GM12875 (cell line): ENCODE results near the gene TMEM120B.
A peak's percentile ranks its signal among the peaks of the same experiment; 100 is the strongest.
"Not testable (repeated sequence)": the region's sequence is repeated elsewhere in the genome, so short reads cannot be mapped to it uniquely, and the experiment has no call there.

Experiments
- H3K4me3 ChIP-seq: one replicate; pipeline ENCODE4 v1.5.1; 2011; ENCODE audit warnings: low read depth, low read length, control low read depth
- TF ChIP-seq, protein P1 (sequence below): IDR thresholded peaks from 2 replicates; pipeline ENCODE4 v1.5.1; 2011; ENCODE audit warnings: low read depth, mild to moderate bottlenecking, control low read depth, inconsistent platforms, low read length, moderate library complexity, borderline replicate concordance; ENCODE audit not compliant: insufficient read depth

Gene TMEM120B

DNA sequence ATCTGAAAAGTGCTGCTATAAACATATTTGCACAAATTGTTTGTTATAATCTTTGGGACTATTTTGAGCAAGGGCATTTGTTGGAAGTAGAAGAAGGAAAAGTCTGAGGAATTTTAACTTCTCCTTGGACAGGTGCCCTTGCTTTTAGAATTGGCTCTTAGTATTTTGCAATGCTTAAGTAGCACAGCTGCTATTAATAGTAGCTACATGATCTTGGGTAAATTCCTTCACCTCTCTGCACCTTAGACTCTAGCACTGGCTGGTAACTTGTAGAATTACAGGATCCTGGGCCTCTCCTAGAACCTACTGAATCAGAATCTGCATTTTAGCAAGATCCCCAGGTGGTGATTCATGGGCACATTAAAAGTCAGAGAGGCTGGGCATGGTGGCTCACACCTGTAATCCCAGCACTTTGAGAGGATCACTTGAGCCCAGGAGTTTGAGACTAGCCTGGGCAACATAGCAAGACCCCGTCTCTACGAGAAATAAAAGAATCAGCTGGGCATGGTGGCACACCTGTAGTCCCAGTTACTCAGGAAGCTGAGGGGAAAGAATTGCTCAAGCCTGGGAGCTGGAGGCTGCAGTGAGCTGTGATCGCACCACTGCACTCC, 10.8 kb upstream of the TMEM120B start:
- TF ChIP-seq, protein P1, sequence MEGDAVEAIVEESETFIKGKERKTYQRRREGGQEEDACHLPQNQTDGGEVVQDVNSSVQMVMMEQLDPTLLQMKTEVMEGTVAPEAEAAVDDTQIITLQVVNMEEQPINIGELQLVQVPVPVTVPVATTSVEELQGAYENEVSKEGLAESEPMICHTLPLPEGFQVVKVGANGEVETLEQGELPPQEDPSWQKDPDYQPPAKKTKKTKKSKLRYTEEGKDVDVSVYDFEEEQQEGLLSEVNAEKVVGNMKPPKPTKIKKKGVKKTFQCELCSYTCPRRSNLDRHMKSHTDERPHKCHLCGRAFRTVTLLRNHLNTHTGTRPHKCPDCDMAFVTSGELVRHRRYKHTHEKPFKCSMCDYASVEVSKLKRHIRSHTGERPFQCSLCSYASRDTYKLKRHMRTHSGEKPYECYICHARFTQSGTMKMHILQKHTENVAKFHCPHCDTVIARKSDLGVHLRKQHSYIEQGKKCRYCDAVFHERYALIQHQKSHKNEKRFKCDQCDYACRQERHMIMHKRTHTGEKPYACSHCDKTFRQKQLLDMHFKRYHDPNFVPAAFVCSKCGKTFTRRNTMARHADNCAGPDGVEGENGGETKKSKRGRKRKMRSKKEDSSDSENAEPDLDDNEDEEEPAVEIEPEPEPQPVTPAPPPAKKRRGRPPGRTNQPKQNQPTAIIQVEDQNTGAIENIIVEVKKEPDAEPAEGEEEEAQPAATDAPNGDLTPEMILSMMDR, result no peak

DNA sequence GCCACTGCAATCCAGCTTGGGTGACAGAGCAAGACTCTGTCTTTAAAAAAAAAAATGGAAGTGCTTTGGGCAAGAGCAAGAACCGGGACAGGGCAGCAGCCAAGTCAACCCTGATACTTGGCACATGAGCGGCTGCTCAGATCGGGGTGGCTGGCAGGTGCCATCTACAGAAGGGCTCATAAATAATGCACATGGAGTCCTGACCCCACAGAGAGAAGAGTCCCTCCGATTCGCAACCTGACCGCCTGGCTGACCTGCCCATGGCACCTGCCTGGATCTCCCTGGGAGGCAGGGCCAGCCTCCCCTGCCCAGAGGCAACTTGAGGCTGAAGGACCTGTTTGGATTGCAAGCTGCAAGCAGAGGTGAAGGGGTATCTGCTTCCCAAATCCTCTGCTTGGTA, 9.6 kb upstream of the TMEM120B start:
- no peak overlapping the region for H3K4me3 ChIP-seq
- TF ChIP-seq, protein P1, result no peak

More for the DNA sequence above, 10.8 kb upstream of the TMEM120B start:
- no peak overlapping the region for H3K4me3 ChIP-seq

DNA sequence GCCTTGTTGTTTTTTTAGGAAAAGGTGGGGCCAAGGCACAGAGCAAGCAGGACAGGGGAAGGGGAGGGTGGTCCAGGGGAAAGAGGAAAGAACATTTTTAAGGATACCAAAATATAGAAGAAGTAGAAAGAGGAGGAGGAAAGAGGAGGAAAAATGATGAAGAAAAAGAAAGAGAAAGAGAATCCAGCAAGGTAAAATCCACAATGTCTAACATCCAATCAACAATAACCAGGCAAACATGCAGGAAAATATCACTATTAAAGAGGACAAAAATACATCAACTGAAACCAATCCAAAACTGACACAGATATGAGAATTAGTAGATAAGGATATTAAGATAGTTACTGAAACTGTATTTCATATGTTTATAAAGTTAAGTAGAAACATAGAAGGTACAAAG, 7.0 kb upstream of the TMEM120B start:
- TF ChIP-seq, protein P1, result no peak

DNA sequence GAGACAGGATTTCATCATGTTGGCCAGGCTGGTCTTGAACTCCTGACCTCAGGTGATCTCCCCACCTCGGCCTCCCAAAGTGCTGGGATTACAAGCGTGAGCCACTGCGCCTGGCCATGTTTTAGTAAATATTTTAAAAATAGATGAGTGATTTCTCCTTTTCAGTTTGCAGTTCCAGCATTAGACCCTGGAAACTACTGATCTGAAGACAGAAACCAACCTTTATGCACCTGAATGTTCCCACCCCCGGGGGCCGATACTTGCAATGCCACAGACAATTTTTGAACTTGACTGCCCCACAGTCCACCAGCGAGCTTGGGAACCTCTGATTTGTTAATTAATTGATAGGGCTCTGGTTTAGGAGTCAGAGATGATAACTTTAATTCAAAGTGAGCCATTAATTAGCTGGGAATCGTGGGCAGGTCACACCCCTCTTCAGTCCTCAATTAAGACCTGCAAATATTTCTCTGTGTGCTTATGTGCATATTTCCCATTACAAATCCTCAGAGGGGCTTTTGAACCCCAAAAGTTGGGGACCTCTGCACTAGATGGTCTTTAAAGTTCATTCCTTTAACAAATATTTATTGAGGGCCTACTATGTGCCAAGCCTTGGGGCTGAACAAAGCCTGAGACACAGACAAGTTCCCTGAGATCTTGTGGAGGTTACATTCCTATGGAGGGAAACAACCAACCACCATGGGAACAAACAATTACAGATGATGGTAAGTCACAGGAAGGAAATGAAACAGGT, 4.1 kb upstream of the TMEM120B start:
- TF ChIP-seq, protein P1, result no peak
- H3K4me3 ChIP-seq, result no peak overlapping the region

More for the DNA sequence above, 7.0 kb upstream of the TMEM120B start:
- no peak overlapping the region for H3K4me3 ChIP-seq

DNA sequence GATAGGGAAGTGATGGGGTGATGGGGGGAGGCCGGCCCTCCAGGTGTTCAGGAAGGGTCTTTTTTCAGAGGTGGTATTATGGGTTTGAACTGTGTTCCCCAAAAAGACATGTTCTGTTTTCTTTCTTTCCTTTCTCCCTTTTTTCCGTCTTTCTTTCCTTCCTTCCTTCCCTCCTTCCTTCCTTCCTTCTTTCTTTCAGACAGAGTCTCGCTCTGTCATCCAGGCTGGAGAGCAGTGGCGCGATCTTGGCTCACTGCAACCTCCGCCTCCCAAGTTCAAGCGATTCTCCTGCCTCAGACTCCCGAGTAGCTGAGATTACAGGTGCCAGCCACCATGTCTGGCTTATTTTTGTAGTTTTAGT, 3.5 kb upstream of the TMEM120B start:
- not testable (repeated sequence) for H3K4me3 ChIP-seq

DNA sequence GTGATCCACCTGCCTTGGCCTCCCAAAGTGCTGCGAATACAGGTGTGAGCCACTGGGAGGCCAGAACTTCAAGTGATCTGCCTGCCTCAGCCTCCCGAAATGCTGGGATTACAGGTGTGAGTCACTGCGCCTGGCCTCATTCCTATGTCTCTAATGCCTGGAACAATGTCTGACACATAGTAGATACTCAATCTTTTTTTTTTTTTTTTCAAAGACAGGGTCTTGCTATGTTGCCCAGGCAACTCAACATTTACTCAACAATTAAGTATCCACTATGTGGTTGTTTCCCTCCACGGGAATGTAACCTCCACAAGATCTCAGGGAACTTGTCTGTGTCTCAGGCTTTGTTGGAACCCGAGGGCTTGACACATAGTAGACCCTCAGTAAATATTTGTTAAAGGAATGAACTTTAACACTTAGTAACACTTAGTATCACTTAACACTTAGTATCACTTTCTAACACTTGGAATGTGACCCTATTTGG, 3.0 kb upstream of the TMEM120B start:
- TF ChIP-seq, protein P1, result no peak
- no peak overlapping the region for H3K4me3 ChIP-seq

DNA sequence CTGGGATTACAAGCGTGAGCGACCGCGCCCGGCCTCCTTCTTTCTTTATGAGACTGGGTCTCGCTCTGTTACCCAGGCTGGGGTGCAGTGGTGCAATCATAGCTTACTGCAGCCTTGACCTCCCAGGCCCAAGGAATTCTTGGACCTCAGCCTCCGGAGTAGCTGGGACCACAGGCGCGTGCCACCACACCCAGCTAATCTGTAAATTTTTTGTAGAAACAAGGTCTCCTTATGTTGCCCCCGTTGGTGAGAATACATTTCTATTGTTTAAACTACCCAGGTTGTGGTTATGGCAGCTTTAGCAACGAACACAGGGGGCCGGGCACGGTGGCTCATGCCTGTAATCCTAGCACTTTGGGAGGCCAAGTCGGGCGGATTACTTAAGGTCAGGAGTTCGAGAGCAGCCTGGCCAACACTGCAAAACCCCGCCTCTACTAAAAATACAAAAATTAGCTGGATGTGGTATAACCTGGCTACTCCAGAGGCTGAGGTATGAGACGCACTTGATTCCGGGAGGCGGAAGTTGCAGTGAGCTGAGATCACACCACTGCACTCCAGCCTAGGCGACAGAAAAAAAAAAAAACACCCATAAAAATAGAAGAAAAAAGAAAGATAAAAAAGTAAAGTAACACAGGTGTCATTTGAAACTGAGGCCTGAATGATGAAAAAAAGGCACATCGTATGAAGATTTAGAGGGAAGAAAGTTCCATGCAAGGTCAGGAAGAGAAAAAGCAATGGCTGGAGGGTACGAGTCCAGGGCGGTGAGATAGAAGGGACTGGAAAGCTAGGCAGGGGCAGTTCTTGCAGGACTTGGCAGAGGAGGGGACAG, 977 bp upstream of the TMEM120B start:
- TF ChIP-seq, protein P1, result no peak
- H3K4me3 ChIP-seq, result peak overlapping the region; percentile 51
